ENCODE data around the gene LTC4S.

LTC4S gene

DNA sequence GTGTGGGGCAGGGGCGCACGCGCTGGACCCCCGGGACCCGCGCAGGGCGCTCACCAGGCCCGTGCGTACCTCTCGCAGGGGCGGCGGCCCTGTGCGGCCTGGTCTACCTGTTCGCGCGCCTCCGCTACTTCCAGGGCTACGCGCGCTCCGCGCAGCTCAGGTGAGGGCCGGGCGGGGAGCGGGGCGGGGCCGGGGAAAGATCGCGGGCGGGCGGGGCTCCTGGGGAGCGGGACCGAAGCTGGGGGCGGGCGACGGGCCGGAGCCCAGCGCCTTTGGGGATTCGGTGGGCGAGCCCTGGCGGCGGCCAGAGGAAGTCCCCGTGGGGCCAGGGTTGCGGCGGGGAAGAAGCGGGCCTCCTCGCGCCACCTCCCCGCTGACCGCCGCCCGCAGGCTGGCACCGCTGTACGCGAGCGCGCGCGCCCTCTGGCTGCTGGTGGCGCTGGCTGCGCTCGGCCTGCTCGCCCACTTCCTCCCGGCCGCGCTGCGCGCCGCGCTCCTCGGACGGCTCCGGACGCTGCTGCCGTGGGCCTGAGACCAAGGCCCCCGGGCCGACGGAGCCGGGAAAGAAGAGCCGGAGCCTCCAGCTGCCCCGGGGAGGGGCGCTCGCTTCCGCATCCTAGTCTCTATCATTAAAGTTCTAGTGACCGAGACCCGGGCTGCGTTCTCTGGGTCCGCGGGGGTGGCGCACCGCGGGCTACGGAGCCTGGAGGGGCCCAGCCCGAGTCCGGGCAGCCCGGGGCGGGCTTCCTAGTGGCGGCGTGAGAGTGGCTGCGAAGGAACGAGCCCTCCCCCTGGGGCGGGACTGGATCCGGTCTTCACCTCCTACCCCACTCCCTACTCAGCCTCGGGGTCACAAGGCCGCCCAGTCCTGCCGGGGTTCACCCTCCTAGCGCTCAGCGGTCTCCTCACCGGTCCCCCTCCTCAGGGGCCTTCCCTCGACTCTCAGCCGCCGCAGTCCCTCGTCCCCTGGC, 2.4 kb downstream of the LTC4S start:
- peak; percentile 60 for DNase-seq

DNA sequence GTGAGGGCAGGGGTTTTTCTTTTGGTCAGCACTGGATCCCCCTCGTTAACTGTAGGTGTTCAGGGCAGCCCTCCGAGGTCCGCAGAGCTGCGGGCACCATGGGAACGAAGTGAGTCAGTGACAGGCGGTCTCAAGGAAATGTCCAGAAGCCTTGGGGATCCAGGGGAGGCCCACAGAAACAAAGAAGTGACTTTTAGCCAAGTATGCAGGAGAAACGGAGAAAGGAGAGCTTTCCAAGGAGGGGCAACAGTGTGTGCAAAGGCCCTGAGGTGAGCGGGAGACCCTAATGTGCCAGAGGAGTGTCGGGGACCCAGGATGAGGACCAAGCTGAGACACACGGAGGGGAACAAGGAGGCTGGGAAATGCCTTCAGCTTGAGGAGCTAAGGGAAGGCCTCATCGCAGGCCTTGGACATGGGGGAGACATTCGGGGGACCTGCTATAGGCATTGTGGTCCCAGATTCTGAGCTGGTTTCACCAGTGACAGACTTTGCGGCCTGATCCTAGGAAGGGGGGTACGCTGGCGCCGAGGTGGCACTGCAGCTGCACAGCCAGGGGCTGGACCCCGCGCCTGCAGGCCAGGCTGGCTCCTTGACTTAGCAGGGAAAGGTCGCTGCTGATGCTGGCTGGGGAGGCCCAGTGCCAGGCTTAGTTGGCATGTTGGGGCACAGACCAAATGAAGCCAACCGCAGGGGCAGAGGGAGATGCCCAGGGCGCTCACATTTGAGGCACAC, 3.3 kb downstream of the LTC4S start:
- DNase-seq, result no peak

DNA sequence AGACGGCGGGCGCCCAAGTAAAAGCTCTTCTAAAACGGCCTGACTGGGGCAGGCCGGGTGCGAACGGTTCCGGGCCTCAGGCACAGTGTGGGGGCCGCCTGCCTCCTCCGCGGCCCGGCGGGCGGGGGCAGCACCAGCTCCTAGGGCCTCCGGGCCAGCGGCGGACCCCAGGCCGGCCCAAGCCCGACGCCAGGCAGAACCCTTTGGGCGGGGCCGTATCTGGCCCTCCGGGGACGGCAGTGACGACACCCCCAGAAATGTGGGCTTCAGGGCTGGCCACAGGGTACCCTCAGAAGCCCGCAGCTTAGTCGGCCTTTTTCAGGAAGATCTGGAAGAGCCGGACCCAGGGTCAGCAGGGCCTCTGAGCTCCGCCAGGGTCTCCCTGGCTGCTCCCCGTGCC, 4.0 kb downstream of the LTC4S start:
- DNase-seq, result no peak

DNA sequence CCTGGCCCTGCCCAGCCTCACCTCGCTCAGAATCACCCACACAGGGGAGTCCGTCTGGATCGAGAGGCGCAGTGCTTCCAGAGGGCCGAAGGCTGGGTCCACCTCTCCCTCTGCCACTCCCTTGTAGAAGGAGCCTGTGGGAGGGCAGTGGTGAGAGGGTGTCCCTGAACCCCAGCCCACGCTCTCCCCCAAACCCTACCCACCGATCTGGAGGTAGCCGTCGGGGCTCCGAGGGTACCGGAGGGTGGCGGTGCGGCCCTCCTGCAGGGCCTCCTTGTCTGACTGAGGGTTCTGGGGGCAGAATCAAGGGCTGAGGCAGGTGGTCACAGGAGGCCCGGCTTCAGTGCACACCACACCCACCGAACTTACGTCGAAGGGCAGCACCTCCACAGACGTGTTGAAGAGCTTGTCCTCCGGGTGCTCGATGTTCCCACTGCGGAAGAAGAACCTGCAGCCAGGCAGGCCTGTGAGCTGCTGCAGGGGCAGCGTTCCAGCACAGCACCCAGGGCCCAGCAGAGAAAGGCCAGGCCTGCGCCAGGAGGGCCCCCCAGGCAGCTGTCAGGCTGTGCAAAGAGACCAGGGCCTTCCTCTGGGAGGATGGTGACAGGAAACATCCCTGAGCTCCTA, 4.5 kb downstream of the LTC4S start:
- DNase-seq, result no peak

GRCh38 chr5:179798771-179799643, 5.2 kb downstream of the LTC4S start:
- DNase-seq, result no peak

DNA sequence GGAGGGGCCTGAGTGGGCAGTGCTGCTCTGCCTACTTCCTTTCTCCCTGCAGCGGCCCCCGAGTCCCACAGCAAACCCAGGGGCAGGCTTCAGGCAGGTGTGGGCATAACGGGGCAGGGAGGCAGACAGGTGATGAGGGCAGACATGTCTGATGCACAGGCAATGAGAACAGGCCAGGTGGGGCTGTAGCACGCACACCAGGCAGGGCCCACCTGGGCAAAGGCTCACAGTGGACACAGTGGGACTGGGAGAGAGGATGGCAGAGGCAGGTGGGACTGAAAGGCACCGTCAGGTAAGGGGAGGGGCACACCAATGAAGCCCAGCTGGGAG, 5.8 kb downstream of the LTC4S start:
- no peak for DNase-seq

DNA sequence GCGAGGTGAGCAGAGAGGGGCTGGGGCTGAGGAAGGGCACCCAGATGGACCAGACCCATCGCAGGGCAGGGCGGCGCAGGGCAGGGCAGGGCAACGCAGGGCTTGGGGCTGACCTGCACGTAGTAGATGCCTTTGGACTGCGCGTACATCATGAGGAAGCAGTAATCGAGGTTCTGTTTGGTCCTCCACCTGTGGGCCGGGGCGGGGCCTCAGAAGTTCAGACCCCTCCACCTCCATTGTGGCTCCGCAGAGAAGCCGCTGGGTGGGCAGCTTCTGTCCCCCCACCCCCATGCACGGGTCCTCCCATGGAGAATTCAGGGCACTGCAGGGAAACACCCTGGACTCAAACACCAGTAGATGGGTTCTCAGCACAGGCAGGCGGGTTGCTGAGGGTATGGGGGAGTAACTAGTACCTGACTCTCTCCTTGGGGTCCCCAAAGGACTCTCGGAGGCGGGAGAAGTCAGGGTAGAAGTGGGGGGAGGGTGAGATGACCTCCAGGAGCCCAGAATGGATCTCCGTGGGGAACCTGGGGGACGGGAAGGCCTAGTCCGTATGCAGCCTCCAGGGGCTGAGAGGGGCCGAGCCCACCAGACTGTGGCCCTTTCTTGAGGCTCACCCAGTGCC, 6.4 kb downstream of the LTC4S start:
- no peak for DNase-seq

GRCh38 chr5:179800696-179801201, 7.0 kb downstream of the LTC4S start:
- DNase-seq, result no peak

- DNase-seq, result no peak
Observed at GRCh38 chr5:179801304-179802206, 7.8 kb downstream of the LTC4S start.

GRCh38 chr5:179802207-179802883, 8.6 kb downstream of the LTC4S start:
- DNase-seq, result no peak

DNA sequence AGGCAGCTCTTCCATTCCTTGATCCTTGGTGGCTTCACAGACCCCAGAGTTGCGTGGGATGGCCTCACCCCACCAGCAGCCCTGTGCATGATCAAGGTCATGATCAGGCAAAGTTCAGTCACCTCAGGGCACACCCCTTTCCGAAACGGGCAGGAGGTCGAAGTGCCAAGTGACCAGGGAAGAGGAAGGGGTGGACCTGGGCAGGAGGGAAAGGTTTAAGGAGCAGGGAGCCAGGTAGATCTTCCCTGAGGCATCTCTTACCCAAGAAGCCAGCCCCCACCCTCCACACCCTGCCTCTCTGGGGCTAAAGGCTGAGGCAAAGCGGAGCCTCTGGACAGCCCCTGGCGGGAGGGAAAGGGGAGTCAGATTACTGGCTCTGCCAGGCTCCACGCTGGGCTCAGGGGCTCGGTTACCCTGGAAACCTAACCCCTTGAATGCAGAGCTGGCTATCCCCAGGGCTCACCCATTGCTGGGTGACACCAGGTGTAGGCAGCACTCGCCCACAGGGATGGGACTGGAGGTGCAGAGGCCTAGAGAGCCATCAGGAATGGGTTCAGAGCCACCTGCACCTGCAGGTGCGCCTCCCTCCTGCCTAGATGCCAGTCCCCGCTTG, 9.3 kb downstream of the LTC4S start:
- DNase-seq, result no peak

- DNase-seq, result no peak
Observed at GRCh38 chr5:179803651-179804554, 10.1 kb downstream of the LTC4S start.

- DNase-seq, result no peak
Observed at GRCh38 chr5:179804555-179804947, 10.8 kb downstream of the LTC4S start.

- DNase-seq, result no peak
Observed at GRCh38 chr5:179805070-179805528, 11.3 kb downstream of the LTC4S start.

DNA sequence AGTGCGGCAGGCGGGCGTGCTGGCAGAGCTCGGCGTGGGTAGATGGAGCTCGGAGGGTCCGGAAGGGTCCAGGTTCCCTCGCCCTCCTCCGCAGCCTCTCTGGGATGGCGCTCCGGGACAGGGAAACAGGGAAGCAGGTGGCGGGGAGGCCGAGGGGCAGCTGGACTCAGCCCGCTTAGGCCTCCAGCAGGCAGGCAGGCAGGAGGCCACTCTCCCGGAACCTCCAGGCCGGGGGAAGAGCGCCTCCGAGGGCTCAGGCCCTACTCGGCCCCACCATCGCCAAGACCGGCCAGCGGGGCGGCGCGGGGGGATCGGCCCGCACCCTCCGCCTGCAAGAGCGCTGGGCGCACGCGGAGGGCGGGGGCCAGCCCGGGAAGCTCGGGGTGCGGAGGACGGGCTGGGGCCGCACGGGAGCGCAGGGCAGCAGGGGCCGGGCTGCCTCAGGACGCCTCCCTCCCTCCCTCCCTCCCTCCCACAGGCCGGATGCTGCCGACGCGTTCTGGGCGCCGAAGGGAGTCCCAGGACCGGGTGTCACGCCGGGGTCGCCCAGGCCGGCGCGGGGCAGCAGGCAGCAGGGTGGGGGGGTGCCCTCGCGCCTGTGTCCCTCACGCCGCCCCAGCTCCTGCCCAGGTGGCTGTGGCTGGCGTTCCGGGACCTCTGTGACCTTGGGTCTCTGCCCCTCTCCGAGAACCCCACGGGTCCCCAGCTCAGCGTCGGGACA, 11.9 kb downstream of the LTC4S start:
- no peak for DNase-seq

GRCh38 chr5:179806250-179807048, 12.7 kb downstream of the LTC4S start, which contains the start of gene MGAT4B:
MGAT4B (minus strand) TSS chr5:179806866; CDS start chr5:179806583, 283 bp downstream.
- peak; percentile 36 for DNase-seq

Measured in amniotic stem cell (primary cell).